Hematopoietic multipotent progenitor cell treated with erythropoietin and hydrocortisone succinate and interleukin-3 and kit ligand, for 17 days (in vitro differentiated cells): ENCODE results near the gene PCDHA10.
"Not testable (repeated sequence)": the region's sequence is repeated elsewhere in the genome, so short reads cannot be mapped to it uniquely, and the experiment has no call there.

ENCODE experiments used
- DNase-seq: peaks from one replicate; pipeline ENCODE4 v3.0.0-alpha.2; 2015; ENCODE audit warnings: low spot score

PCDHA10 gene

GRCh38 chr5:140840978-140841962 lies 14.4 kb upstream of the PCDHA10 start, which contains the start of gene PCDHA8:
Gene PCDHA8, plus strand, starts transcription at chr5:140841187. Its CDS starts 135 bp downstream, at chr5:140841322.
- no peak for DNase-seq

- DNase-seq: no peak
These were observed 12.6 kb upstream of the PCDHA10 start for GRCh38 chr5:140842798-140843733.

- DNase-seq: not testable (repeated sequence)
These were observed 7.3 kb upstream of the PCDHA10 start, which contains the start of gene PCDHA9 for GRCh38 chr5:140848139-140849102. Gene PCDHA9, plus strand, starts transcription at chr5:140848382. Its CDS starts 114 bp downstream, at chr5:140848496.

GRCh38 chr5:140849831-140850634 lies 5.7 kb upstream of the PCDHA10 start:
- DNase-seq: not testable (repeated sequence)

GRCh38 chr5:140857177-140857986 lies 1.7 kb downstream of the PCDHA10 start:
- DNase-seq: no peak

- no peak for DNase-seq
These were observed 2.2 kb downstream of the PCDHA10 start for GRCh38 chr5:140857987-140858240.

GRCh38 chr5:140862441-140863295 lies 7.0 kb downstream of the PCDHA10 start:
- no peak for DNase-seq

- no peak for DNase-seq
These were observed 13.2 kb downstream of the PCDHA10 start, which contains the start of gene PCDHA11 for GRCh38 chr5:140868721-140869554. Gene PCDHA11, plus strand, starts transcription at chr5:140868957. Its CDS starts 147 bp downstream, at chr5:140869104.

GRCh38 chr5:140869555-140869886 lies 13.8 kb downstream of the PCDHA10 start:
- DNase-seq: no peak

- DNase-seq: no peak
These were observed 14.8 kb downstream of the PCDHA10 start for GRCh38 chr5:140870221-140871201.

GRCh38 chr5:140875085-140876065 lies 19.7 kb downstream of the PCDHA10 start, which contains the start of gene PCDHA12:
Gene PCDHA12, plus strand, starts transcription at chr5:140875308. Its CDS starts 165 bp downstream, at chr5:140875473.
- no peak for DNase-seq

- not testable (repeated sequence) for DNase-seq
These were observed 21.0 kb downstream of the PCDHA10 start for GRCh38 chr5:140876541-140877261.

- no peak for DNase-seq
These were observed 21.5 kb downstream of the PCDHA10 start for GRCh38 chr5:140877262-140877581.

- no peak for DNase-seq
These were observed 26.3 kb downstream of the PCDHA10 start, which contains the start of gene PCDHA13 for GRCh38 chr5:140881889-140882590. Gene PCDHA13, plus strand, starts transcription at chr5:140882124. Its CDS starts 145 bp downstream, at chr5:140882269.
